ENCODE measurements around the gene RCBTB2. TPM values are rescaled to one million over a fixed set of nuclear protein-coding genes. Genes with fewer than 3 reads are reported as not detected.

The RCBTB2 gene
- total RNA-seq, 1 experiment from 2014 or later: 11.7 TPM

DNA sequence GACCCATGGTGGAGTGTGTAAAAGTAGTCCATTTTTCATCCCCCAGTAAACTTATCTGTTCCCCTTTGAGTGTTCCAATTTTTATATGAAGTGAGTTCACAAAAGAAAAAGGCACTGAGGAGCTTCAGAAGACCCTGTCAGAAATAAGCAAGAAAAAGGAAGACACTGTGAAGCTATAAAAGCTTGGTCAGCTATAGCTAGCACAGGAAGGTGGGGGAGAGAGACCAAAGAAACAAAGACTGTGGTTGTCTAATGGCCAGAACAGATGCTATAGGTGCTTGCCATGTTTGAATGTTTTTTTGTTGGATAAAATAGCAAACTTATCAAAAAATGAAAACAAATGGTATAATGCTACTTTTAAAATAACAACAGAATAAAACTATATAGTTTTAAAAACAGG, 46.5 kb downstream of the RCBTB2 start:
- Histone ChIP-seq H3K27me3 (ENCODE audit: insufficient read depth, low read length) (no peaks in the 10 kb centered on the region), H4K8ac (replicated peaks; ENCODE audit: insufficient read length, low read depth, low read length) (no peak overlapping the region), H4K5ac (ENCODE audit: insufficient read length, low read depth, low read length) (no peak overlapping the region), H3K9me3 (ENCODE audit: control insufficient read depth, low read depth, low read length) (no peaks in the 10 kb centered on the region), H3T11ph (ENCODE audit: low read length) (no peak overlapping the region), H2BK5ac (ENCODE audit: insufficient read length, low read length) (no peak overlapping the region), H3K9ac (ENCODE audit: extremely low read depth, insufficient read length, low read length) (no peak overlapping the region), H3K4me2 (ENCODE audit: insufficient read depth, insufficient read length, low read length) (no peak overlapping the region), H3K79me2 (ENCODE audit: insufficient read depth, low read length) (no peaks in the 10 kb centered on the region), H3K56ac (ENCODE audit: insufficient read length, low read depth, low read length) (no peak overlapping the region), H3K4ac (ENCODE audit: low read depth, low read length) (no peak overlapping the region), H4K91ac (ENCODE audit: insufficient read length, low read depth, low read length) (no peak overlapping the region), H2BK120ac (ENCODE audit: low read depth, low read length, poor library complexity, severe bottlenecking) (no peak overlapping the region), H4K20me1 (ENCODE audit: control insufficient read depth, insufficient read depth, insufficient read length) (no peaks in the 10 kb centered on the region), H2BK20ac (ENCODE audit: low read depth, low read length, poor library complexity, severe bottlenecking) (no peak overlapping the region), H2AK5ac (ENCODE audit: insufficient read length, low read length) (no peak overlapping the region), H3K23me2 (ENCODE audit: insufficient read length, low read depth, low read length, poor library complexity, severe bottlenecking) (no peaks in the 10 kb centered on the region), H3K14ac (ENCODE audit: insufficient read depth, low read length) (no peak overlapping the region), H2BK15ac (ENCODE audit: low read depth, low read length) (no peak overlapping the region), H3K18ac (ENCODE audit: insufficient read length, low read depth, low read length) (no peak overlapping the region), H3K4me1 (ENCODE audit: insufficient read depth, low read length) (no peaks in the 10 kb centered on the region), H2BK12ac (ENCODE audit: insufficient read length, low read depth, low read length) (no peak overlapping the region), H3K79me1 (ENCODE audit: insufficient read depth, low read depth, low read length, poor library complexity, severe bottlenecking) (no peaks in the 10 kb centered on the region), H2AFZ (ENCODE audit: low read length) (no peak overlapping the region), H3K27ac (ENCODE audit: insufficient read length, low read depth, low read length) (no peak overlapping the region), H3K23ac (ENCODE audit: insufficient read length, low read depth, low read length) (no peak overlapping the region)
- DNase-seq: no peak
- Mint-ChIP-seq H3K9me3 (peaks cover 2 to 7% of the 10 kb centered on the region in 2 experiments; a peak in 4 of 5 replicates), H3K36me3 (ENCODE audit: insufficient read depth in 1 of 3, low read depth in 3 of 3) (peaks cover 15 to 30% (median 18%) of the 10 kb centered on the region in 3 experiments; a peak in 6 of 7 replicates), H3K4me3 (no peak overlapping the region), H3K4me1 (peaks cover 2 to 4% of the 10 kb centered on the region in 2 experiments; a peak in 2 of 4 replicates), H3K27me3 (ENCODE audit: low read depth) (no peaks in the 10 kb centered on the region), H3K27ac (0 out of 7 replicates have a peak overlapping the region, but pooled peaks of 1 of the 3 experiments have one; percentile 15)
- TF ChIP-seq, protein P1, sequence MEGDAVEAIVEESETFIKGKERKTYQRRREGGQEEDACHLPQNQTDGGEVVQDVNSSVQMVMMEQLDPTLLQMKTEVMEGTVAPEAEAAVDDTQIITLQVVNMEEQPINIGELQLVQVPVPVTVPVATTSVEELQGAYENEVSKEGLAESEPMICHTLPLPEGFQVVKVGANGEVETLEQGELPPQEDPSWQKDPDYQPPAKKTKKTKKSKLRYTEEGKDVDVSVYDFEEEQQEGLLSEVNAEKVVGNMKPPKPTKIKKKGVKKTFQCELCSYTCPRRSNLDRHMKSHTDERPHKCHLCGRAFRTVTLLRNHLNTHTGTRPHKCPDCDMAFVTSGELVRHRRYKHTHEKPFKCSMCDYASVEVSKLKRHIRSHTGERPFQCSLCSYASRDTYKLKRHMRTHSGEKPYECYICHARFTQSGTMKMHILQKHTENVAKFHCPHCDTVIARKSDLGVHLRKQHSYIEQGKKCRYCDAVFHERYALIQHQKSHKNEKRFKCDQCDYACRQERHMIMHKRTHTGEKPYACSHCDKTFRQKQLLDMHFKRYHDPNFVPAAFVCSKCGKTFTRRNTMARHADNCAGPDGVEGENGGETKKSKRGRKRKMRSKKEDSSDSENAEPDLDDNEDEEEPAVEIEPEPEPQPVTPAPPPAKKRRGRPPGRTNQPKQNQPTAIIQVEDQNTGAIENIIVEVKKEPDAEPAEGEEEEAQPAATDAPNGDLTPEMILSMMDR (conservative IDR thresholded peaks at IDR 0.05): no peak

Data from H9 (cell line).